GM21360 (cell line): ENCODE measurements around the gene CPEB4.

Source experiments
- ATAC-seq: cut with Tn5 transposase; IDR thresholded peaks from one replicate; pipeline ENCODE4 v1.9.1; 2021; ENCODE audit warnings: mild to moderate bottlenecking, moderate library complexity; ENCODE audit not compliant: unreplicated experiment

CPEB4 gene

DNA sequence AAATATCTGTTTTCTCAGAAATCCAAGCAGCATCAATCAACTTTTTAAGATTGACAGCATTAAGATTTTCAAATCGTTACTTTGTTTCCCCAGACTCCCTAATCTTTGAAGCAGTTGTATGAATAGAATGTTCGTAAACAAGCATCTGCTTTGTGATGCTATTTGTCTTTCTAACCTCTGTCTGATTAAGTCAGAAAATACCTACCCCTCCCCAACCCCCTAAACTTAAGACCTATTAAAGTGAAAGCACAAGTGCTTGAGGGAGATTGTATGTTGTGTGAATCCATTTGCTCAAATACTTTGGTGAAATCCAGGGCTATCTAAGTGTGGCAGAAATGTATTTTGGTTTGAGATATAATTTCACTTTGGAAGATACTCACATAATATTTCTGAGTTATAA, 53.0 kb downstream of the CPEB4 start:
- ATAC-seq, result no peak

DNA sequence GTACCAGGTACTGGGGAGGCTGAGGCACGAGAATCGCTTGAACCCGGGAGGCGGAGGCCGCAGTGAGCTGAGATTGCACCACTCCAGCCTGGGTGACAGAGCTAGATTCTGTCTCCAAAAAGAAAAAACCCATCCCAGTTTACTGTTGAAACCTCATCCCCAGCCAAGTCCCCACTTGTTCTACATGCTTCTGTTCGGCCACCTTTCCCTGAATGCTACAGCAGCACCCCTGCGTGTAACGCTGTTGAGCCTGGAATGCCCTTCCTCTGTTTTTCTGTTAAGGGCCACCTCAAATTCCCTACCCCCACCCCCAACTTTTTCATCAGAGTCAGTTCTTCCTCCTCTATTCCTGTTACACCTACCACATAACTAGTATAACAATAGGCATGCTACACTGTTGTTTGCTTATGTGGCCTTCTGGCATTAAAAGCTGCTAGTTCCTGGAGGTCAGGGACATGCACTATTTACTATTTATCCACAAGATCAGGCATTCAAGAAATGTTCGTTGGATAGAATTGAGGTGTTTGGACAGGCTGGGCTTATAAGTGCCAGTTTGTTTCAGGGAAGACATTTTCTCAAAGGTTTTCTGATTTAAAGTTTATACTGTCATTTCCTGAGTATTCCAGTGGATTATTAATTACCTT, 53.7 kb downstream of the CPEB4 start:
- ATAC-seq, result no peak

DNA sequence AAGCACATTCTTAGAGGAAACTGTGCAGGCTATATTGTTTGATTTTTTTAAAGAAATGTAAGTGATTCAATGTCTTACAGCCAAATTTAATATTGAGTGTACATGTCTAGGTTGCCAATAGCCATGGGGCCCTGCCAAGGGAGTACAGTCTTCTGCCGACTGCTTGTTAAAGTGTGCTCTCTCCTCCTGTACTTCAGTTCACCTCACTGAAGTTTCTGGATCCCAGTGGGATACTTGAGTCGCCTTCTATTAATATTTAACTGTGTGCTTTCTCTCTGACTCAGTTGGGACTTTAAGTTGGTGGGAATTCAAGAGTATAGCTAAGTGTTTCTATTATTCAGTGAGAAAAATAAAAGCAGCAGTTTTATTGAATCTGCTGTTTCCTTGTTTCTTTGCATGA, 56.4 kb downstream of the CPEB4 start:
- no peak for ATAC-seq

DNA sequence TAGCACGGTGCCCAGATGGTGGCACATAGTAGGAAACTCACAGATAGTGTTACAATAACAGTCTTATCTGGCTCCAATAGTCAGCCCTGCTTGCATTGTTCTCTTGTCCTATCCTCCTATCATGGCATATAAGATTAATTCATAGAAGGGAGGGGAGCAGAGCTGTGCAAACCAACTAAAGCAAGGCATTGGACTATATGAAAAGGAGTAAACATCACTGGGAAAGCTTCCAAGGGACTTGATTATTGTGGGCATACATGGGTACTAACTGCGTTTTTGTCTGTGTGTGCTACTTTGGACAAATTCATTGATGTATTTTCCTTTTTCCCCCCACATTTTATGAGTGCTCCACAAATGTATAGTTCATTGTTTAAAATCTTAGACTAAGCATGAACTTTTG, 57.0 kb downstream of the CPEB4 start:
- ATAC-seq, result no peak

DNA sequence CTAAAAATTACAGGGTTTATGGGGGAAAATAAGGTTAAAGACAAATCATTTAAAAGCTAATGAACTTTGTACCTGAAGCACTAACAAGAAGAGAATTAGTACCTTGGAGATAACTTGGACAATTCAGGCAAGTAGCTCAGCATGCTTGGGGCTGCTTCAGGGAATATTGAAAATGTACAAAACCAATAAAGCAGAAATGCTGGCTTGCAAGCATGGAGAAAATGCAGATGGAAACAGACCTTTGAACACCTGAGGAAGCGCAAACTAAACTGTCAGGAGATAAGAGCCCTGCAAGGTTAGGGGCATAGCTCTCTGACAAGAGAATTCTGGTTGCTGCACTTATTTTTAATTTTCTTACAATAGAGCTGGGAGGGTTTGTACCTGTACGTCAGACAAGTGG, 58.2 kb downstream of the CPEB4 start:
- ATAC-seq, result no peak

DNA sequence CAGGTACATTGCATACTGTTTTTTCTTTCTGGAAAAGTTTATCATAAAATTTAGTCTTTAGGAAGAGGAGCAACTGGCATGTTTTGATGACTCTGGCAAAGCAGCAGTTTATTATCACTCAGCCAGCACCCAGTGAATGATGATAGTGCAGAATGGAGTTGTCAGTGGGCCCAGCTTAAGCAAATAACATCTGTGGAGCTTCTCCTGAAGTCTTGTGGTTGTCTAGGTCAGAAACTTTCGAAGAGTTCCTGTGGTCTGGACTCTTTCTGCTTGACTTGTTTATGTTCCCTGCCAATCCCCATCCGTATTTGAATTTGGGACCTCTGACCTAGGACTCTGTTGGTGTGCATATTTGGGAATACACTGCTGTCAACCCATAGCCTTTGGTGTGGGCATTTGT, 62.7 kb downstream of the CPEB4 start:
- no peak for ATAC-seq

DNA sequence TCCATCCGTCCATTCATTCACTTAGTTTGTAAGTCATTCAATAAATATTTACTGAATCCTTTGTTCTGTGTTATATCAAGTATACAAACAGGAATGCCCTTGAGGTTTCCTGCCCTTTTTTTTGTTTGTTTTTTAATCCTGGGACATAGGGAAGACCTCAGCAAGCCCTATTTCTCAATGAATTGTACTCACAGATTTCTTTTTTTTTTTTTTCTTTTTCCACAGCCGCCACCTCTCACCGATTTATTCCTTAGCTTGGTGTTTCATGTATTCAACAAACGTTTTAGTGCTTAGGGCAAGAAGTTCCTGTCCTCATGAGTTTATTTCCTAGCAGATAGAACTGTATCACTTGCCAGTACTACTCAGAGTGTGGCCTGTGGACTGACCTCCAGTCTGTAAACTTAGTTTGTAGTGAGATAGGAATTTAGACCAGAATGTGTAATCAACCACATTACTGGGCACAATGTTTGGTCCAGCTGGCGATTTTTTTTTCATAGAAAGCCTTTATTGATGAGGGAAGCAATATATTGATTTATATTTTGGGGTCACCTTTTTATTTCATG, 65.5 kb downstream of the CPEB4 start:
- no peak for ATAC-seq

DNA sequence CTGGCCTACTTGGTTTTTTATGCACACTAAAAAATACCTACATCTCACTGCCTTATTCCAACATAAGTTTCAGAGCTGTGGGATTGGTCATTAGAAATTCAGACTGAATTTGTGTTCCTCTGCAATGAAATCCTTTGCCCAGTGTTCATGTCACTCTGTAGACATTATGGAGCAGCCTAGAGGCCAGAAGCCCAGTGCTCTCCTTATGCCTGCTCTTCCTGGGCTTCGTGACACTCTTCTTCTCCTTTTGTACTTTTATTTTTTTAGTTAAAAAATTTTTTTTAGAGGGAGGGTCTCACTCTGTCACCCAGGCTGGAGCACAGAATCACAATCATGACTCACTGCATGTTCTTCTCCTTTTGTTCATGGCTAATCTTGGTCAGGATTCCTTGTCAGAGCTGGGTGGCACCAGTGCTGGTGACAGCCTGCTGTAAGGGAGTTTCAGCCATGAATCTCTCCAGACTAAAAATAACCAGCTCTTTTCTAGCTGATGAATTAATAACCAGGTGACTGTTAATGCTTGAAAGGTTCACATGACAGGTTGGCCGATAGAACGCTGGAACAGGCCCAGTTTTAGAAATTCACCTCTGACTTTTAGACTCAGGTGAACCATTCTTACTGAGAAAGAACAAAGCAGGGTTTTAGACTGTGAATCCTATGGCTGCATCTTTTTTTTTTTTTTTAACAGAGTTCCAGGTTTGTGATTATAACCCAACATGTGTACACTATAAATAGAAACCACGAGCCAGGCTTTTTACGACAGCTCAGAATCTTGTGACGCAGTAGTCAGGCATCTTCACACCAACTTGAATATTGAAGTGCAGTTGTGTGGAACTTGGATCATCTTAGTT, 66.7 kb downstream of the CPEB4 start:
- ATAC-seq, result no peak

DNA sequence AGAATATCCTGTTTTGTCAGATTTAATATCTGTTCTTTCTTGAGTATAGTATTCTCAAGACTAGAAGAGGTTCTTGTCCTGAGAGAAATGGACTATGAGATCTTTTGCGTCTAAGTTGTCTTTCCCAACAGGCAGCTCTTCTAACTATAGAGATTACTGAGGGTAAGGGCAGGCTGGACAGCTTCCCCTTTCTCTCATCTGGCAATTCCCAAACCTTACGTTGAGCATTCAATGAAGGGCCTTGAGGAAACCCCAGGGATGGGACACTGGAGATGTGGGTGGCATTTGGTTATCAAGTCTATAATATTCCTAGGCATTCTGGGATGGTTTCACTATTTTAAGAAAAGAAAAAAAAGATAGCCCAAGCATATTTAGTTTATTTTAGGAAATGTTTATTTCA, 72.8 kb downstream of the CPEB4 start:
- ATAC-seq, result no peak

DNA sequence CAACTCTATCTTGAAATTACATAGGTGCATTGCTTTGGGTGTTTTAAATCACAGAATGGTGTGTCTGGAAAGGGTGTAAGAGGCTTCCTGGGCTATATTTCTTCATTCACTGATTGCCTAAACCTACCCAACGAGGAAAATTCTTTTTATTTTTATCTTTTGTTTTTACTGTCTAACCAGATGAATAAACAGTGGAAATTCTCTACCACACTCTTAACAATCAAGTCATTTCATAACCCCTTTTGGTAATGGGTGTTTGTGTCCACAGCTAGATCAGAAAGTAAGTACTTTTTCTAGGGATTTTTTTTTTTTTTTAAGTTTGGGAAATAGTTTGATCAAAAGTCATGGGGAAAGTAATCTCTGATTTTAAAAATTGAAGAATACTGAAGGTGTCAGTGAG, 73.3 kb downstream of the CPEB4 start:
- no peak for ATAC-seq

DNA sequence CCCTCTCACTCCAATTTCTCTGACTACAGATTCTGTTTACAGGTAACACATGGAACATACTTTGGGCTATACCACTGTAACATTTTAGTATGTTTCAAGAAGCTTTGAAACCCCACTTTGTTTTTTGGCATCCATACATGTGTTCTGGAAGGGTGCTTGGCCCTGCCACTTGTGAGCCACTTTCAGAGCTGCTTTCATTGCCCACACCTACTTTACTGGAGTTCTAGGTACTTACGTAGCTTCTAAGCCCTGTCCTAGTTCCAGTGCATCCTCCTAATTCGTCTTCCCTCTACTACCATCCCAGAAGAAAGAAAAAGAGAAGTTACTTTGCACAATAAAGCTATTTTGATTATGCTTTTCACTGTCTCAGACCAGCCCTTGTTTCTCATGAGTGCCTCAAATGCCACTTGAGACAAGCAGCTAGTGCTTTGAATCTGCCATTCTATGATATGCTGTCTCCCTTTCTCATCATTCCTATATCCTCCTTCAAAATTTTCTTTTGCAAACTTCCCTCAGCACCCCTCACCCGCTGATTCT, 74.4 kb downstream of the CPEB4 start:
- no peak for ATAC-seq

DNA sequence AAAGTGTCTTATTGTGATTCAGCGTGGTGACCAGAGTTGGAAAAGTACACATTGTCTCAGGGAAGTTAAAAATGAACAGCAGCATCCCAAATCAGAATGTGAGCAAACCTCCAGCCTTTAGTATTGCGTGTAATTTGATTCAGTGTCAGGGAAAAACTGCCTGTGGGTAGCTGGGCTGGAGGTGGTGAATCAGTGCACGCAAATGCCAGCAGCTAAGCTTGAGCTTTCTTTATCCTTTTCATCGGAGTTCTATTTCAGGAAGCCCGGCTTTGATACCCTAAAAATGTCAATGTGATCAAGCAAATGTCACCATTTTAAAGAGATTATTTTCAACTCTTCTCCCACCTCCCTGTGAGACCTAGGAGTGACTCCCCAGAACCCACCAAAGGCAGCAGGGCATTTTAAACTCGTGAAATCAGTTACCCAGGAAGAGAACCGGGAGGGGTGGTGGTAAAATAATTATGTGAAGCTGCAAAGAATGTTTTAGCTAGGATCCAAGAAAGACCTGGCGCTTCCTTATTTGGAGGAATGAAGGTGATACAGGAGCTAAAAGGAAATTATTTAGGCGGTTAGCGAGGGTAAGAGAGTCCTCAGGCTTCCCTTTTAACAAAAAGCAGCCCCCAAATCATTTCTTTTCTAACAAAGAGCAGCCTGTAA, 75.2 kb downstream of the CPEB4 start:
- ATAC-seq, result no peak

DNA sequence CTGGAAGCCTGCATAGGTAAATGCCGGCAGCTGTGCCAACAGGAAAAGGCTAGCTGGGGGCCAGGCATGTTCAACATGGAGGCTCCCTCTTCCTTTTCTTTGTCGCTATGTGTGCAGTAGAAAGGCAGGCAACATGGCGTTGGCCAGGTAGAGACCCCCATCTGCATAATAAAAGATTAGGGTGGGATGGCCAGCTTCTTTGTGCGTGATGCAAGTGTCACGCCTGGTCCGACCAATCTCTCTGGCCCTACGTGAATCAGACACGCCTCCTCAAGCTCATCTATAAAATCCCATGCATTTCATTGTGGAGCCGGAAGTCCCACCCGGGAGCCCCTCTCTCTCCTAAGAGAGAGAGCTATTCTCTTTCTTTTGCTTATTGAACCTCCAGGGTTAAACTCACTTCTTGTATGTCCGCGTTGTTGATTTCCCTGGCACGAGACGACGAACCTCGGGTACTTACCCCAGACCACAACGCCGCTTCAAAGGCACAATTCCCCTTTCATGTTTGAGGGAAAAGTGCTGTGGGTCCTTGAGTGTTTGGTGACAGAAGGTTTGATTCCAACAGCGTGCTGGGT, 75.8 kb downstream of the CPEB4 start:
- ATAC-seq, result no peak

DNA sequence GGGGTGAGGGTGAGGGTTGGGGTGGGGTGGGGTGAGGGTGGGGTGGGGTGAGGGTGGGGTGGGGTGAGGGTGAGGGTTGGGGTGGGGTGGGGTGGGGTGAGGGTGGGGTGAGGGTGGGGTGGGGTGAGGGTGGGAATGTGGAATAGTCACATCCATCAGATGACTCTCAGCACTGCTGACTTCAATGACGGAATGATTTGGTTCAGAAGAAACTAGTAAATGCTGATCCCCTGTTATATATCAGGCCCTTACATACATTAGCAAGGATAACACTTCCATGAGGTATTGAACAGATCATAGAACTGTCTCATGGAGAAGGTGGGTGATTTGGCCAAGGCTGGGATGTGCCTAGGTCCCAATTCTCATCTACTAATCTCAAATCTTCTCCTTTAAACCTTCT, 76.4 kb downstream of the CPEB4 start:
- no peak for ATAC-seq

DNA sequence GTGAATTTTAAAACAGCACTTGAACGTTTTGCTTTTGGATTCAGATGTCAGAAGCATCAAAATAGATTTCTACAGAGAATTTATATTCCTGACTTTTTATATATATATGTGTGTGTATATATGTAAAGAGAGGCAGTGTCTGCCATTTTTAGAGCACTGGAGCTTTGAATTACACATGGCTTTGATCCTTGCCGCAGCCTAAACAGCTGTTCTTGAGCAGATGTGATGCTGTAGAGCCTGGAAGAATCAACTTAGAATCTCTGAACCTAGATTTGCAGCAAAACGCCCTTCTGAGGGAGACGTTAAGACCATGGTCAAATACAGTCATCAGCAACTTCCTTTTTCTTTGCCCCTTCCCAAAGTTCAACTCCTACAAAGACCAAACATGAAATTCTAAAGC, 79.1 kb downstream of the CPEB4 start:
- no peak for ATAC-seq

DNA sequence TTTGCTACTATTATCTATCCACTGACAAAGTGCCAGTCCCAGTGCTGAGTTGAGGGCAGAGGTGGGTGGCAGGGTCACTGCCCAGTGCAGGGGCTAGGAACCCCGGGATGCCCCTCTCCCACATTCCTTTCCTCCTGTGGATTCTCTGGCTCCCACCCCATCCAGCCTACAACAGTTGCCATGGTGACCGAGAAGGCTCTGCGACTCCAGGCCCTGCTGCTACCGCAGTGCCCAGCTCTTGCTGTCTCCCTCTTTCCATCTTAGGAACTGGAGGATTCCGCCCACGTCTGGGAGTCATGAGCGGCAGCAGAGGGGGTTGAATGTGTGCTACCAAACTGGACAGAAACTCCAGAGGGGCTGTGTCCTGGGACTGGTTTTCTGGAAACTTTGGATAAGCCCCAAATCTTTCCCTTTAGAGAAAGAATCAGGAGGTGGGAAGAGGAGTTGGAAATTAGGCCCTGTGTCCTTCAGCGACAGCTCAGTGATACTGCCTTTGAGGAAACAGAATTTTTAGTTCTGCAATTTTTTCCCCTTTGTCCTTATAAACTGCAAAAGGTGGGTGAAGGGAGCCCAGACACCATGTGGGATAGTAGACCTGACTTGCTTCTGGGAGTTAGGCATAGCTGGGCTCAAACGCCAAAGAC, 80.1 kb downstream of the CPEB4 start:
- no peak for ATAC-seq

DNA sequence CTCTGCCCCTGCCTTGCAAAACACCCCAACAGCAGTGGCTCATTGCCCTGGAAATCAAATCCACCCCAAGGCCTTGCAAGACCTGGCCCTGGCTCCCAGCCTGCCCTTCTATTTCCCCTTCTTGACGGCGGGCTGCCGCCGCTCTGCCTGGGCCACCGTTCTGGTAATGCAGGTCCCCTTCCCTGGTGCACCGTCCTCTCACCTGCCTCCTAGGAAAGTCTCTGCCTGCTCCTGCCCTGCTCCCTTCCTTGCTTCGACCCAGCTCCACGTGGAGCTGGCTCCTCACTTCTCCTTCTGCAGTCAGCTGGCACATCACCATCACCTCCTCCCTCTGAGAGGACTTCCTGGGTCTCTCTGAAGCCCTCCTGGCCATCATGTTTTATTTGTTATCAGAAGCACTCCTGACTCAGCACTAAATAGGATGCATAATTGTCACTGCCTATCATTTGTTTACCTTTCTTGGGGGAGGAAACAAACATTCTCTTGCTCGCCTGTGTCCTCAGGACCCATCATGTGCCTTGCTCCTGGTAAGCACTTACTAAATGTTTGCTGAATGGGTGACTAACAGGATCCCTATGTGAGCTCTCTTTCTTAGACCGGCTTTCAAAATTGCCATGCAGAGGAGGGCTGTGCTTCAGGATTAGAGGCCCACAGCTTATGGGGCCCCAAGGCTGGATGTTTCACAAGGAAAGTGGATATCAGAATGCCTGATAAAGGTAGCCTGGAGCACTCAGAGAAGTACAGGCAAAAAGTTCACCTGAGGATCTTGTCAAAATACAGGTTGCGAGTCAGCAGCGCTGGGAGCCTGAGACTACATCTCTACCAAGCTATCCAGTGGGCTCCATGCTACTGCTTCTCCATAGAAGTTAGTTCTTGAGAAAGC, 81.3 kb downstream of the CPEB4 start:
- ATAC-seq, result no peak

DNA sequence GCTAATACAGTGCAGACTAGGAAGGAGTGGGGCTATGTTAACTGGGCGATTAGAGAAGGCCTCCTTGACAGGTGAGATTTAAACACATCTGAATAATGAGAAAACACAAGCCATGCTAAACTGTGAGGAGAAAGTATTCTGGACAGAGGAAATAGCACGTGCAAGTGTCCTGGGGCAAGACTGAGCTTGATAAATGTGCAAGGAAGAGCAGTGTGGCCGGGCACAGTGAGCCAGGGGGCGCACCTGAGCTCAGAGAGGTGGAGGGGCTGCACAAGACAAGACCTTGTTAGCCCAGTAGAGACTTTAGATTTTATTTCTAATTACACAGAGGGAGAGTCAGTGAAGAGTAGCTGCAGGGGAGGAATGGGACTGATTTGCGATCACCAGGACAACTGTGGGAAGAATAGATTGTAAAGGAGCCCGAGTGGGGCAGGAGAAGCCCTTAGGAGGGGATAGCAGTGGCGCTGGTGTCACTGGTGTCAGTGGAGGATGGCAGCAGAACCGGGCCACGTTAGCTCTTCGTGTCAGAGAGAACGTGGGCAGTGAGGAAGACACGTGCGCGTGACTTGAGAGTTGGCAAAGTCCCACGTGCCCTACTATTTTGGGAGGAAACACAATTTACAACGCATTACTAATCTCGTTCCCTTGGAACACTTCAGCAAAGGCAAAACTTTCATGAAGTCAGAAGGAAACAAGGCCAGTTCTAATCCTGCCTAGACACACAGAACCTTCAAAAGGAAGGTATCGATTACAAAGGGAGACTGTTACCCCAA, 82.9 kb downstream of the CPEB4 start:
- no peak for ATAC-seq
